GM19023 (cell line): ENCODE measurements around the gene ACBD3.
"Not testable (repeated sequence)": the region's sequence is repeated elsewhere in the genome, so short reads cannot be mapped to it uniquely, and the experiment has no call there.

Experiments
- ATAC-seq: cut with Tn5 transposase; IDR thresholded peaks from one replicate; pipeline ENCODE4 v1.9.1; 2021; ENCODE audit warnings: mild to moderate bottlenecking, moderate library complexity; ENCODE audit not compliant: unreplicated experiment

ACBD3 gene

DNA sequence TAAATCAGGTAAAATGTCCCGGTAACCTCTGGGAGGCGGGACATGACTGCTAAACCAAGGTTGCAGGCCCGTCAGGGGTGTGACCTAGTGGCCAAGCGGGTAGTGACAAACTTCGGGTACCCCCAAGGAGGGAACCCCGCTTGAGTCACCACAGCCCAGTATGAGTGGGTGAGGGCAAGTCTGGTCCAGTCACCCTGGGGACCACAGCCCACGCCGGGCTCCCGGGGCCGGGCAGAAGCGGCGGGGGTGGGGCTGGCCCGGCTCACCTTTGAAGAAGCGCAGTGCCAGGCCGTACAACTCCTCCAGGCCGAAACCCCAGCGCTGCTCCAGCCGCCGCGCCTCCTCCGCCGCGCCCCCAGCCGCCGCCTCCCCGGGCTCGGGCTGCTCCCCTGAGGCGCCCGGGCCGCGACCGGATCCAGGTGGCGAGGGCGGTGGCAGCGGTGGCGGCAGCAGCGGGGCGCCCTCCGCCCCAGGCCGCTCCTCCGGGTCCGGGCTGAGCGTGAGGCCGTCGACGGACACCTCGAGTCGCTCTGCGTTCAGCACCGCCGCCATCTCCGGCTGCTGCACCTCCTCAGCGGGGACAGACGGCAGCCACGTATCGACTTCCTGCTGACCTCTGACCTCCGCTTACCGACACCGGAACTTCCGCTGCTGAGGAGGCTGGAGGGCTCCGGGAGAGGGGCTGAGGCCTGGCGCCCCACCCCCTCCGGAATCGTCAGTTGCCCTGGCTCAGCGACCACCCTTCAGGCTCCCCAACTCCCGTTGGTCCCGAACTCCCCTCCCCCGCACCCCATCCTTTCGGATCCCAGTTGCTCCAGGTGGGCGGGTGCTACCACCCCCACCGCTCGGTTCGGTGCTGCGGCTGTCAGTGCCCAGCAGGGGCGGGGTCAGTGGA, at the start of gene ACBD3:
Gene ACBD3 (minus strand): TSS at position 618 of the 895 bp plus-strand sequence. CDS start 66 bp downstream, at position 552.
- peak; percentile 96 for ATAC-seq

DNA sequence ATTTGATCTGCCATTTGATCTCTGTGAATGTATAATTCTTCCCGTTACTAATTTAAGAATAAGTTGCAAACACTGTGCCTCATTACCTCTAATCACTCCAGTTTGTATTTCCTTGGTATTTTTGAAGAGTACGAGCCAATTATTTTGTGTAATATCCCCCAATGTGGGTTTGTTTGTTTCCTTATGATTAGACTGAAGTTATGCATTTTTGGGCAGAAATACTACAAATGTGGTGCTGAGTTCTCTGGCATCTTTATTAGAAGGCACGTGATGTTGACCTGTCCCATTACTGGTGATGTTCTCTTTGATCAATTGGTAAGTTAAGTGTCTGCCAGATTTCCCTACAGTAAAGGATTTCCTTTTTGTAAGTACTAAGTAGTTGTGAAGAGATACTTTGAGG, 47.3 kb upstream of the ACBD3 start:
- no peak for ATAC-seq

DNA sequence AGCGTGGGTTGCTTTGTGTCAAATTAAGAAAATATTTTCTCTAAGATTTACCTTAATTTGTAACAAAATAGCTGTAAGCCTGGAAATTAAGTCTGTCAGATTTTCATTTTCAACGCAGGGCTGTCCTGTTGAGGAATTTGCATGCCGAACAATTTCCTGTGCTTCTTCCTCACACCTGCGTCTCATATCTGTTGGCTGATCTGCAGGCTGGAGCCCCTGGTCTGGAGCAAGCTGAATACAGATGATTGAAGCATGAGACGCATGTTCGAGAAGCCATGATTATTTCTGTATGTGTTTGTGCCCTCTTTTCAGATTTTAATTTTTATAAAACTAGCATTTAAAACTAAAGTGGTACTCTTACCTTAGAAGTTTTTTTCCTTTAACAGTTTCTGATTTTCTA, 46.8 kb upstream of the ACBD3 start:
- no peak for ATAC-seq

DNA sequence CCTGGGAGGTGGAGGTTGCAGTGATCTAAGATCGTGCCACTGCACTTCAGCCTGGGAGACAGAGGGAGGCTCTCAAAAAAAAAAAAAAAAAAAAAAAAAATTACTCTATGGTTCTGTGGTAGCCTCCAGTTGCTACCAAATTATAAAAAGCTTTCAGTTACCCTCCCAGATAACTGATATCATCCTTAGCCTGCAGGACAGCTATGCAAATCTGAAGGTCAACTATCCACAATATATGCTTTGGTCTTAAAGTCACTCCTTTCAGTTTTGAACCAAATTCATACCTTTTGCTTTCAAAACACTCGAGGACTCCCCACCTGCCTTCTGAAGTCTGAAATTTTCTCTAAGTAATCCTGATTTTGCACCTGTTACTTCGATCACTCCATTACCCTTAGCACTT, 40.1 kb upstream of the ACBD3 start:
- no peak for ATAC-seq

GRCh38 chr1:226223786-226224244, 37.3 kb upstream of the ACBD3 start:
- peak; percentile 74 for ATAC-seq

DNA sequence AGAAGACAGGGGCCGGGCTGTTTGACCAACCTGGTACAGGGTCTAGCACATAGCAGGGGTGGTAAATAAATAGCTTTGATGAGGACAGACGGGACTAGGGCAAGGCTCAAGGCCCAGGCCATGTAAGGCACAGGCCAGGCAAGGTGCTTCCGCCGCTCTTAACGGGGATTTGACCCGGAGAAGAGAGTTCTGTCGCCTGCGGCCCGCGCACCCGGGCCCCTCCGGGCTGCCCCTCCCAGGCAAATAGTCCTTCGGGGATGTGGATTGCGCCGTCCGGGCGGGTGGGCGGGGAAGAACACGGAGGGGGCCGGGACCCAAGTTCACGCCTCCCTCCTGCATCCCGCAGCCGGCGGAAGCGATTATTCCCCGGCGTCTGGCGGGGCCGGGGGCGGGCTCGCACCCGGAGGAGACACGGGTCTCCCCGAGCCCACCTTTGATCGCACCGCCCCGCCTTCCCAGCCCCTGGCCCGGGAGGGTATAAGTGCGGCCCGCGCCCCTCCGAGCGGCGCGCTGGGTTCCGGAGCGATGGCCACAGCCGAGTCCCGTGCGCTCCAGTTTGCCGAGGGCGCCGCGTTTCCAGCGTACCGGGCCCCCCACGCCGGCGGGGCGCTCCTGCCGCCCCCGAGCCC, 36.7 kb upstream of the ACBD3 start, which contains the start of gene MIXL1:
Gene MIXL1 (plus strand): TSS at position 508 of the 629 bp plus-strand sequence. CDS start 18 bp downstream, at position 526.
- peak; percentile 39 for ATAC-seq

DNA sequence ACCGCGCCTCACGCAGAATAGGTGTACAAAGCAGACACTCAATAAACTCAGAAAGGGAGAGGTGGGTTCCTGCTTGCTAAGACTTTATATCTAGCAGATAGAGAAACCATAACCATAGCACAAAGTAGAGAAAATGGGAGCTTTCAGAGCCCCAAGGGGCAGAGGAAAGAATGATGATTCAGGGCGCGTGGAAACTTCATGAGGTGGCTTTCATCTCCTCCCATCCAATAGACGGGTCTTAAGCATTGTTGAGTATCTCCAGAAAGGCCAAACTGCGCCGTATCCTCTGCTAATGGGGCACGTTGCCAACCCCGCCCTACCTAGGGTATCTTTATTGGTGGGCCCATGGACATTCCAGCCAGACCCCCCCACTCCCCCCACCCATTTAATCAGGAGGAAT, 36.1 kb upstream of the ACBD3 start:
- ATAC-seq = no peak

DNA sequence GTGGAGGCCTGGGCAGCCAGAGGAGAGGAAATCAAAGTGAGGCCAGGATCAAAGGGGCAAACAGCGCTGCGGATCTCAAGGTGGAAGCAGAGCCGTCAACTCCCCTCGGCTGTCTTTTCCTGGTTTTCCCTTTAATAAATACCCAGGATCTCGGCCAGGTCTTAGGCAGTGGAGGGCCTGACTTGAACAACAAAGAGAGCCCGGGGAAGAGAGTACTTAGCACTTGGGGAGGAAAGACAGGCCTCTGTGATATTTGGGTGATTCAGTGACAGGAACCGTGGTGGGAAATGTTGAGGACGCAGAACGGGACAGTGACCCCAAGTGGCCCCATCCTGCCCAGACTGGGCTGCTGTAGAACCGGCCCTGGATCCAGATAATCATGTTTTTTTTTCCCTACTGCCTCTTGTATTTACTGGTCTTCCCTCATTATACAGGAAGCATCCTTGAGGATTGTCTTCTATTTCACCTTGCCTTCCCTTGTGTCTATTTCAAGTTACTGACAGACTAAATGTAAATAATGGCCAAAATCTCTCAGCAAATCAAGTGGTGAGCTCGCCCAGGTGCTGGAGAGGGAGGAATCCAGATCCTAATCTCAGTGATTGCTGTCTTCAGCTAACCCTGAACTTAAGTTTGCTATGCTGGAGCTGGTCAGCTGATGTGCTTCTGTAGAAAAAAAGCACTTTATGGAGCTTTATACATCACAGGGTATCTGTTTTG, 34.1 kb upstream of the ACBD3 start:
- ATAC-seq = no peak

DNA sequence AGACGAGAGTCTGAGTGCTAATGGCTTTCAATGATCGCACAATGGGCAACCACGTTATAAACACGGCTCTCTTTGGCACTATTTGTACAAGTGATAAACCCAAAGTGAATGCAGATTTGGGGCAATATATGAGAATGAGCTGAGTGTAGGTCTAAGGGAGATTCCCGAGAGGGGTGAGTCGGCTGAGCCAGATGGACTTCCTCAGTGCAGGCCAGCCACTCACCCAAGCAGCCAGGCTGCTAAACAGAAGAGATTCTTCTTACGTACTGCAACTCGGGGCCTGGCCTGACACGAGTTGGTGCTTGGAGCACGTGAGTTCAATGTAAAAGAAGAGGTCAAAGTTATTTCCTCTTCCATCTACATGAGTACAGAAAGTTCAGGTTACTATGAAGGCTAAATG, 30.7 kb upstream of the ACBD3 start:
- ATAC-seq = no peak

DNA sequence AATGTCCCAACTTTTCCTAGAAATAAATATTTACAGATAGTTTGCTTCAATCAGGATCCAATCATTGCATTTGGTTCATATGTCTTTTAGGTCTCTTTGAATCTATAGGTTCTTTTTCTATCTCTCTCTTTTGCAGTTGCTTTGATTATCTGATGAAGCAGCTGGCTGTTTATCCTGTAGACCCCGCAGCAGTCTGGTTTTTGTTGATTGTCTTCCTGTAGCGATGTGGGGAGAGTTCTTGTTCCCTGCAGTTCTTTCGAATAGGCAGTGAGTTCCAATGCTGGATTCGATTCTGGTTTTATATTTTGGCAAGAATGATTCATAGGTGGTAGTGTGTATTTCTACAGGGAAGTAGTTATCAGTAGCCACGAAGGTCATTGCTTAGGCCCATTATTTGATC, 29.5 kb upstream of the ACBD3 start:
- ATAC-seq = no peak

GRCh38 chr1:226215239-226215638, 28.7 kb upstream of the ACBD3 start:
- ATAC-seq = no peak

- no peak for ATAC-seq
Measured at GRCh38 chr1:226212545-226212944, 26.0 kb upstream of the ACBD3 start.

- no peak for ATAC-seq
Measured at GRCh38 chr1:226211181-226211821, 24.8 kb upstream of the ACBD3 start.

GRCh38 chr1:226210571-226211176, 24.1 kb upstream of the ACBD3 start:
- ATAC-seq = no peak

- ATAC-seq = no peak
Measured at GRCh38 chr1:226209307-226210059, 22.9 kb upstream of the ACBD3 start.

GRCh38 chr1:226207048-226207447, 20.5 kb upstream of the ACBD3 start:
- ATAC-seq = no peak

- no peak for ATAC-seq
Measured at GRCh38 chr1:226204198-226204597, 17.7 kb upstream of the ACBD3 start.

DNA sequence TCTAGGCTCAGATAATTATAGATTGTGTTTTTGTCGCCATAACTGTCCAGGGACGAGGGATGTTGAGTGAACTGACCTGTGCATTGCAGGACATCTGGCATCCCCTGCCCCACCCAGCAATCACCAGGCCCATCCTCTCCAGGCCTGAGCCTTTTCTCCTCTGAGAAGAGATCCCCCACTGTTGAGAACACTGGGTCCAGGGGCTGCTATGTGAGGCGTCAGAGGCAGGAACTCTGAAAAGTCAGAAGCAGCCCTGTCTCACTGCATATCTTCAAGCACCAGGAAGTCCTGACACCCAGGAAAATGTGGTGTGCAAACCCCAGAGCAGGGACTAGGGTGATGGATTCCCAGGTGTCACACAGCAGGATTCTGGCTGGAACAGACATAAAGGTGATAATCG, 17.1 kb upstream of the ACBD3 start:
- no peak for ATAC-seq

- ATAC-seq = no peak
Measured at GRCh38 chr1:226203240-226203639, 16.7 kb upstream of the ACBD3 start.

GRCh38 chr1:226202666-226203065, 16.1 kb upstream of the ACBD3 start:
- ATAC-seq = not testable (repeated sequence)
